Heart right ventricle (tissue), 16 donors: ENCODE measurements around the gene UNKL. TPM values are rescaled to one million over a fixed set of nuclear protein-coding genes. Genes with fewer than 3 reads are reported as not detected.

Experiments
- ATAC-seq, 8 donors: fragments of 200-7000 bp; cut with Tn5 transposase; one replicate each; pipeline ENCODE4 v1.9.1; 2020; ENCODE audit warnings: mild to moderate bottlenecking in 8 of 8, moderate library complexity in 8 of 8, moderate number of reproducible peaks in 1 of 8
- DNase-seq, 2 donors: peaks; one replicate each; pipeline ENCODE4 v3.0.0-alpha.2; 2020
- H3K27ac ChIP-seq, 10 donors: fragments of 200-600 bp; sonication (generic) in 2 of 10; one replicate each; pipeline versions ENCODE4 v1.5.0 to v1.8.0; 2020 to 2022; ENCODE audit warnings: mild to moderate bottlenecking in 3 of 10
- H3K27me3 ChIP-seq, 7 donors: fragments of 200-600 bp; one replicate each; pipeline ENCODE4 v1.8.0; 2021 to 2022; ENCODE audit warnings: mild to moderate bottlenecking in 2 of 7
- H3K36me3 ChIP-seq, 9 donors: fragments of 200-600 bp; sonication (generic) in 1 of 9; one replicate each; pipeline versions ENCODE4 v1.5.0 to v1.8.0; 2020 to 2022; ENCODE audit warnings: mild to moderate bottlenecking in 2 of 9
- H3K4me1 ChIP-seq, 9 donors: fragments of 200-600 bp; sonication (generic) in 1 of 9; one replicate each; pipeline versions ENCODE4 v1.5.0 to v1.8.0; 2020 to 2022; ENCODE audit warnings: mild to moderate bottlenecking in 4 of 9
- H3K4me3 ChIP-seq, 10 donors: fragments of 200-600 bp; sonication (generic) in 2 of 10; one replicate each; pipeline versions ENCODE4 v1.5.0 to v1.8.0; 2020 to 2022; ENCODE audit warnings: mild to moderate bottlenecking in 7 of 10, moderate library complexity in 2 of 10
- H3K9me3 ChIP-seq, 11 donors: fragments of 200-600 bp in 10 of 11; sonication (generic) in 2 of 11; one replicate each; pipeline versions ENCODE4 v1.5.0 to v1.8.0; 2013 to 2022; ENCODE audit warnings: mild to moderate bottlenecking in 2 of 11, control low read depth in 1 of 11, moderate library complexity in 1 of 11
- WGBS, 2 donors: extraction: QIAGEN DNeasy Blood & Tissue Kit; methylation state at CpG; one replicate each; pipeline ENCODE4 v1.1.7; 2013; ENCODE audit warnings: inconsistent platforms in 1 of 2; 5-methylcytosine and 5-hydroxymethylcytosine counted together
- intact Hi-C, 10 donors: fragments of 100-400 bp; cut with DNase I; formaldehyde crosslinking; loops; one replicate each; pipeline versions ENCODE4 v1.11.1 to v1.14.2; 2022
- polyA plus RNA-seq, 2 donors: library from polyadenylated mRNA; stranded (reverse); fragments of 200-250 nt; gene quantifications; one replicate each; pipeline ENCODE4 v1.2.3, GENCODE V29; 2013
- total RNA-seq, 10 donors: library from RNA; stranded (reverse); fragmentation: NEBNext Ultra II Directional in 3 of 10; extraction: Animal tissue kit (Norgen Biotek cat#: 25700) in 3 of 10; gene quantifications; one replicate each; pipeline versions ENCODE4 v1.2.1 to v1.2.4, GENCODE V29; 2021 to 2023
- TF ChIP-seq, protein P1 (sequence below), 9 donors: fragments of 200-600 bp; sonication (generic) in 2 of 9; IDR thresholded peaks; one replicate each; pipeline versions ENCODE4 v1.5.0 to v1.8.0; 2021 to 2022; ENCODE audit warnings: antibody characterized with exemption in 9 of 9, mild to moderate bottlenecking in 5 of 9, moderate library complexity in 1 of 9
- donor health status: Arrhythmogenic right ventricular cardiomyopathy.
- donor health status: ischemic (EF 13 %, LVEDD 7.1; RV severe dilation, severe dysfunction).
- donor health status: healthy with polysubstance abuse.
- donor health status: DM: no; HTN: yes; CAD: no.
- donor health status: DM: no; HTN: no; CAD: no.
- donor health status: ischemic (EF 25% LVEDD 6.9; RV normal size, moderate dysfunction).
- donor health status: ischemic (EF 25% LVEDD 5.7; RV mildly dilated, moderate dysfunction).
- donor health status: healthy.
- donor health status: DM: yes; HTN: yes; CAD: no.
- donor health status: Ischemic cardiomyopathy.
- donor health status: ischemic (EF 35%, LVEDD 5.7; RV mildly dilated, moderate dysfunction).
- donor health status: nonischemic (EF 11% LVEDD 7.7; RV severe dilation, severe dysfunction).
- donor health status: DM: yes; HTN: yes; CAD: no.
- donor health status: PGD.
- donor health status: ischemic (EF 29% LVEDD 5.4; RV normal size, mild dysfunction).
- donor health status: nonischemic (EF 23%, LVEDD 6.1; RV moderate dilation, normal function).

Gene UNKL
- total and polyA plus RNA-seq, 12 donors = 3.3 to 20.4 (median 11.4) TPM

DNA sequence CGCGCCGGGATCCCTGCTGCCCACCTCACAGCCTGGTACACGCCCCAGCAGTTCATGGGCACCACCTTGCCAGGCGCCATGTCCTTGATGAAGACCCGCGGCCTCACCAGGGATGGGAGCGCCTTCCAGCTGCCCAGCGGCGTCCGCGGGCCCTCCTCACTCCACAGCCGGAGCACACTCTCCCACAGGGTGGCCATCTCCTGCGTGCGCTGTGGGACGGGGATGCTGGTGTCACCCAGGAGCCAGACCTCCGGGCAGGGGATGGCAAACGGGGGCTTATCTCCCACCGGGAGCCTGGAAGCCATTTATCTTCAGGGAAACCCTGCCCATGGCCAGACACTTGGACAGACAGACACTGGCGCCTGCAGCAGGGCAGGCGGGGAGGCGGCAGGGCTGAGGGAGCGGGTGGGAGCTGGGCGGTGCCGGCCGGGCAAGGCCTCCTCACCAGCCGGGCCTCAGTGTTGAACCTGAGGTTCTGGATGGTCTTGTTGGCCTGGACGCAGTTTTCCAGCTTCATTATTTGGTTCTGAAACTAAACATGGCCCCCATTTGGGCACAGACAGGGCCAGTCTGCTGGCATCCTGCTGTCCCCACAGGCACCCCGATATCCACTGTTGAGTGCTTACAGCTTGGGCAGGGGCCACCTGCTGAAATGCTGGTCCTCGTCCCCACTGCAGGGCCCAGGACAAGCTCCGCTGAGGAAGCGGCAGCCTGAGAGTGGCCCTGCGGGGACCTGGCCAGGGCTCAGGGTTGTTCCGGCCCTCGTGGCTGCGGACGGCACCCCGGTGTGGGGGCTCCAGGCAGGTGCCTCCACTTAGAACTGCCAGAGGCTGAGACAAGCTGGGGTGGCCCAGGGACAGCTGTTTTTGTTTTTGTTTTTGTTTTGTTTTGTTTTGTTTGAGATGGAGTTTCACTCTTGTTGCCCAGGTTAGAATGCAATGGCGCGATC is 20.4 kb upstream of the UNKL start:
- H3K36me3 ChIP-seq = peaks cover 0 to 11% (median 0%) of the 10 kb centered on the region in 9 donors
- WGBS, 2 donors = 92 to 95% methylated on average over 40 of the region's 40 CpGs
- H3K27ac ChIP-seq = no peak overlapping the region
- ATAC-seq (no peak), DNase-seq (no peak)
- TF ChIP-seq, protein P1, sequence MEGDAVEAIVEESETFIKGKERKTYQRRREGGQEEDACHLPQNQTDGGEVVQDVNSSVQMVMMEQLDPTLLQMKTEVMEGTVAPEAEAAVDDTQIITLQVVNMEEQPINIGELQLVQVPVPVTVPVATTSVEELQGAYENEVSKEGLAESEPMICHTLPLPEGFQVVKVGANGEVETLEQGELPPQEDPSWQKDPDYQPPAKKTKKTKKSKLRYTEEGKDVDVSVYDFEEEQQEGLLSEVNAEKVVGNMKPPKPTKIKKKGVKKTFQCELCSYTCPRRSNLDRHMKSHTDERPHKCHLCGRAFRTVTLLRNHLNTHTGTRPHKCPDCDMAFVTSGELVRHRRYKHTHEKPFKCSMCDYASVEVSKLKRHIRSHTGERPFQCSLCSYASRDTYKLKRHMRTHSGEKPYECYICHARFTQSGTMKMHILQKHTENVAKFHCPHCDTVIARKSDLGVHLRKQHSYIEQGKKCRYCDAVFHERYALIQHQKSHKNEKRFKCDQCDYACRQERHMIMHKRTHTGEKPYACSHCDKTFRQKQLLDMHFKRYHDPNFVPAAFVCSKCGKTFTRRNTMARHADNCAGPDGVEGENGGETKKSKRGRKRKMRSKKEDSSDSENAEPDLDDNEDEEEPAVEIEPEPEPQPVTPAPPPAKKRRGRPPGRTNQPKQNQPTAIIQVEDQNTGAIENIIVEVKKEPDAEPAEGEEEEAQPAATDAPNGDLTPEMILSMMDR (IDR thresholded peaks at IDR 0.05) = no peak
- no peaks in the 10 kb centered on the region for H3K9me3 ChIP-seq
- peaks cover 0 to 12% (median 0%) of the 10 kb centered on the region in 9 donors for H3K4me1 ChIP-seq
- intact Hi-C loops = no loop called here
- peaks cover 0 to 6% (median 0%) of the 10 kb centered on the region in 7 donors for H3K27me3 ChIP-seq
- no peak overlapping the region for H3K4me3 ChIP-seq

DNA sequence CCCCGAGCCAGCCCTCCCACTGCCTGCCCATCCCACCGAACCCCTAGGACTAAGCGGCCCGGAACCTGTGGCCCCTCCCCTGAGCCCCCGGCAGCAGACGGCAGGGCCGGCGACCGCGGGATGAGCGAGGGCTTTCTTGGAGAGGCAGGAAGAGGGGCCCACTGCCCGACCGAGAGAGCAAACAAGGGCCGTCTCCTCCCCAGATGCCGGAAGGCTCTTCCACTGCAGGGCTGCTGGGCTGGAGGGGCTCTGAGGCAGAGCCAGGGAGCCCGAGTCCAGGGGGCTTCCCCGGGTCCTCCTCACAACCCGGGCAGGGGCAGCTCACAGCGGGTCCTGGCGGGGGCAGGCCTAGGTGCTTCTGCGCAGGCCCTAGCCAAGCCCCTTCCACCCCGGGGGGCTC is 19.3 kb upstream of the UNKL start:
- peak overlapping the region in 4 of 10 donors; percentile 49 to 59 (median 53) for H3K4me3 ChIP-seq
- no peak overlapping the region for H3K27ac ChIP-seq
- DNase-seq = no peak
- intact Hi-C loops = no loop called here
- TF ChIP-seq, protein P1 (IDR thresholded peaks at IDR 0.05) = no peak
- H3K27me3 ChIP-seq = peaks cover 0 to 6% (median 0%) of the 10 kb centered on the region in 7 donors
- WGBS, 2 donors = 68 to 72% methylated on average over 21 to 22 of the region's 22 CpGs
- no peaks in the 10 kb centered on the region for H3K9me3 ChIP-seq
- H3K4me1 ChIP-seq = peaks cover 0 to 12% (median under 1%) of the 10 kb centered on the region in 9 donors
- H3K36me3 ChIP-seq = peaks cover 0 to 11% (median 0%) of the 10 kb centered on the region in 9 donors
- ATAC-seq = no peak

DNA sequence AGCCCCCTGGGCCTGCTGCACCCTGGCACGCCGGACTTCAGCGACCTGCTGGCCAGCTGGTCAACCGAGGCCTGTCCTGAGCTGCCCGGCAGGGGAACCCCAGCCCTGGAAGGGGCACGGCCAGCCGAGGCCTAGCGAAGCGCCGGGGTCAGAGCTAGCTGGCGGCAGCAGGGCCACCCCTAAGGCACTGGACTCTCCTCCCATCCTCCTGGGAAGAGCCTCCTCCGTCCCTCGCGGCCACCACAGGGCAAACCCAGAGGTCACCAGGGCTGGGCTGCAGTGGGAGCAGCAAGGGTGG is 18.7 kb upstream of the UNKL start:
- H3K4me3 ChIP-seq = peak overlapping the region in 9 of 10 donors; percentile 38 to 59 (median 46)

More for the DNA sequence above, 18.7 kb upstream of the UNKL start:
- WGBS, 2 donors = 76 to 80% methylated on average over 14 of the region's 14 CpGs
- DNase-seq (no peak), ATAC-seq (no peak)
- Histone ChIP-seq H3K27ac (peak overlapping the region in 9 of 10 donors; percentile 65 to 87 (median 79)), H3K36me3 (peaks cover 0 to 11% (median 0%) of the 10 kb centered on the region in 9 donors), H3K27me3 (peaks cover 0 to 6% (median 0%) of the 10 kb centered on the region in 7 donors), H3K4me1 (peaks cover 0 to 15% (median 5%) of the 10 kb centered on the region in 9 donors), H3K9me3 (no peaks in the 10 kb centered on the region)
- intact Hi-C loops = no loop called here
- TF ChIP-seq, protein P1 (IDR thresholded peaks at IDR 0.05) = no peak
